ENCODE measurements around the gene HCFC1.
"Not testable (repeated sequence)": the region's sequence is repeated elsewhere in the genome, so short reads cannot be mapped to it uniquely, and the experiment has no call there.

The HCFC1 gene

GRCh38 chrX:153983321-153983801, 11.7 kb upstream of the HCFC1 start:
- no peaks in the 10 kb centered on the region for H3K36me3 ChIP-seq (ENCODE audit: low read depth)
- no peak for ATAC-seq (ENCODE audit: low read depth)
- no peaks in the 10 kb centered on the region for H3K9me3 ChIP-seq (ENCODE audit: severe bottlenecking)
- no peaks in the 10 kb centered on the region for H3K4me1 ChIP-seq (ENCODE audit: insufficient read depth, poor library complexity, severe bottlenecking)
- H3K27ac ChIP-seq (ENCODE audit: poor library complexity, severe bottlenecking), result no peak overlapping the region
- DNase-seq (ENCODE audit: low spot score), result no peak
- no peak overlapping the region for H3K4me3 ChIP-seq (ENCODE audit: severe bottlenecking)
- TF ChIP-seq CTCF (IDR thresholded peaks at IDR 0.05; ENCODE audit: poor library complexity, severe bottlenecking), result no peak
- H3K27me3 ChIP-seq (ENCODE audit: insufficient read depth, poor library complexity, severe bottlenecking), result no peaks in the 10 kb centered on the region

DNA sequence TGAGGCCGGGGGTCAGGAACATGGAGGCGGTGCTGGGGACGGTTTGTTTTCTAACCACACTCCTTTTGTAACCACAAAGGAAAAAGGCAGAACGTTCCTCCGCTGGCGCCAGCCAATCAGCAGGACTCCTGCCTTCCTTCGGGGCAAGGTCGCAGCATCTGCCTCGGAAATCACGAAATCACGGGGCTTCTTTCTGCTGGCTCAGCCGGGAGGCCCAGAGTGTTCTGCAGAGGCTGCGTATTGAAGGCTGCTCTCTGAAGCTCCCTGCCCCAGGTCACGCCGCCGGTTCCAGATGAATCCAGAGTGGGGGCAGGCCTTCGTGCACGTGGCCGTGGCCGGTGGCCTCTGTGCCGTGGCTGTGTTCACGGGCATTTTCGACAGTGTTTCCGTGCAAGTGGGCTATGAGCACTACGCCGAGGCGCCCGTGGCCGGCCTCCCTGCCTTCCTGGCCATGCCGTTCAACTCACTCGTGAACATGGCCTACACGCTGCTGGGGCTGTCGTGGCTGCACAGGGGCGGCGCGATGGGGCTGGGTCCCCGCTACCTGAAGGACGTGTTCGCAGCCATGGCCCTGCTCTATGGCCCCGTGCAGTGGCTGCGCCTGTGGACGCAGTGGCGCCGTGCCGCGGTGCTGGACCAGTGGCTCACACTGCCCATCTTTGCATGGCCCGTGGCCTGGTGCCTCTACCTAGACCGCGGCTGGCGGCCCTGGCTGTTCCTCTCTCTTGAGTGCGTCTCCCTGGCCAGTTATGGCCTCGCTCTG, 10.3 kb upstream of the HCFC1 start:
- no peak for TF ChIP-seq CTCF (IDR thresholded peaks at IDR 0.05; ENCODE audit: poor library complexity, severe bottlenecking)
- Histone ChIP-seq H3K4me1 (ENCODE audit: insufficient read depth, poor library complexity, severe bottlenecking) (no peaks in the 10 kb centered on the region), H3K9me3 (ENCODE audit: severe bottlenecking) (no peaks in the 10 kb centered on the region), H3K4me3 (ENCODE audit: severe bottlenecking) (no peak overlapping the region), H3K27ac (ENCODE audit: poor library complexity, severe bottlenecking) (no peak overlapping the region), H3K36me3 (ENCODE audit: low read depth) (no peaks in the 10 kb centered on the region), H3K27me3 (ENCODE audit: insufficient read depth, poor library complexity, severe bottlenecking) (no peaks in the 10 kb centered on the region)
- DNase-seq (ENCODE audit: low spot score), result no peak
- ATAC-seq (ENCODE audit: low read depth), result no peak

DNA sequence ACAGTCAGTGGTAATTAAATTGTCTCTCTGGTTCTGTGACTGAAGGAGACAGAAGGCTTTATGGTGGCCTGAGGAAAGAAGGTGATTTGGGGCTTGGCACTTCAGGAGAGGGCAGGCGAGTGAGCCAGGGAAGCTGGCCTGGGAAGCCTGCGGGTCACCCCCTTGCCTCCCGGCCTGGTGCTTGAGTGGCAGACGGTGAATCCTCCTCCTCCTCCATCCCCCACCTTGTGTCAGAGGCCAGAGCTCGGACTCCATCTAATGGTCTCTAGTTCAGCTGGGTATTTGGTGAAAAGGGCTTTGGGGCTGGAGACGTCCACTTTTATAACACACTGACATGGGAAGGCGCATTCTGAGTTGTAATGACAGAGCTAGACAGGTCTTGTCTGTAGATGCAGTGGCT, 9.6 kb upstream of the HCFC1 start:
- no peak overlapping the region for H3K4me3 ChIP-seq (ENCODE audit: severe bottlenecking)
- no peaks in the 10 kb centered on the region for H3K9me3 ChIP-seq (ENCODE audit: severe bottlenecking)
- H3K27me3 ChIP-seq (ENCODE audit: insufficient read depth, poor library complexity, severe bottlenecking), result no peaks in the 10 kb centered on the region
- no peak for TF ChIP-seq CTCF (IDR thresholded peaks at IDR 0.05; ENCODE audit: poor library complexity, severe bottlenecking)
- no peaks in the 10 kb centered on the region for H3K4me1 ChIP-seq (ENCODE audit: insufficient read depth, poor library complexity, severe bottlenecking)
- no peaks in the 10 kb centered on the region for H3K36me3 ChIP-seq (ENCODE audit: low read depth)
- ATAC-seq (ENCODE audit: low read depth) (no peak), DNase-seq (ENCODE audit: low spot score) (no peak)
- H3K27ac ChIP-seq (ENCODE audit: poor library complexity, severe bottlenecking), result no peak overlapping the region

GRCh38 chrX:153980394-153980793, 8.8 kb upstream of the HCFC1 start:
- H3K9me3 ChIP-seq (ENCODE audit: severe bottlenecking); ATAC-seq (ENCODE audit: low read depth); H3K4me3 ChIP-seq (ENCODE audit: severe bottlenecking); H3K27ac ChIP-seq (ENCODE audit: poor library complexity, severe bottlenecking); DNase-seq (ENCODE audit: low spot score); H3K4me1 ChIP-seq (ENCODE audit: insufficient read depth, poor library complexity, severe bottlenecking); H3K27me3 ChIP-seq (ENCODE audit: insufficient read depth, poor library complexity, severe bottlenecking); H3K36me3 ChIP-seq (ENCODE audit: low read depth): not testable (repeated sequence)

DNA sequence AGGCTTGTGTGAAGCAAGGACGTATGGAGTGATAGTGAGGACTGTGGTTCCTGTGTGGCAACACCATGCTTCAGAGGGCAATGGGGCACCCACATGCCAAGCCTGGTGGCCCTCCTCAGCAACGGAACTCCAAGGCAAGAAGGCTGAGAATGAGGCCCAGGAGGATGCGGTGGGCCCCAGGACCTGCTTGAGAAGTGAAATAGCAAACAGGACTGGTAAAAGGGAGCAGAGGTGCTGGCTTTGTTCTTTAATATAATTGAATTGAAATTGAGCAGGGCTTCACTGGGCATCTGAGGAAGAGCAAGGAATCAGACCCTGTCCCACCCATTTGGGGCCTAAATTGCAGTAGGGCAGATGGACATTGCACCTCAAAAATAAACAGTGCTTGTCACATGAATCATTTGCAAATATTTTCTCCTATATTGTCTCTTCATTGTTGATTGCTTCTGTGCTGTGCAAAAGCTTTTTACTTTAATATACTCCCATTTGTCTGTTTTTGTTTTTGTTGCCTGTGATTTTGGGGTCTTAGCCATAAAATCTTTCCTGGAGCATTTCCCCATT, 3.2 kb upstream of the HCFC1 start:
- ATAC-seq (ENCODE audit: low read depth) (no peak), DNase-seq (ENCODE audit: low spot score) (no peak)
- Histone ChIP-seq H3K4me3 (ENCODE audit: severe bottlenecking) (no peak overlapping the region), H3K36me3 (ENCODE audit: low read depth) (peaks cover under 1% of the 10 kb centered on the region; the same call in 1 of the 2 replicates), H3K27ac (ENCODE audit: poor library complexity, severe bottlenecking) (no peak overlapping the region), H3K9me3 (ENCODE audit: severe bottlenecking) (no peaks in the 10 kb centered on the region), H3K27me3 (ENCODE audit: insufficient read depth, poor library complexity, severe bottlenecking) (no peaks in the 10 kb centered on the region), H3K4me1 (ENCODE audit: insufficient read depth, poor library complexity, severe bottlenecking) (no peaks in the 10 kb centered on the region)
- no peak for TF ChIP-seq CTCF (IDR thresholded peaks at IDR 0.05; ENCODE audit: poor library complexity, severe bottlenecking)
